A549 (cell line): ENCODE measurements around the gene UST. TPM values are rescaled to one million over a fixed set of nuclear protein-coding genes. Genes with fewer than 3 reads are reported as not detected.

Source experiments
- ATAC-seq, 2 experiments: fragments of 200-7000 bp in 1 of 2; fragments of >200 bp in 1 of 2; cut with Nextera tagmentation in 1 of 2; cut with Tn5 transposase in 1 of 2; 3 replicates each; pipeline versions ENCODE4 v1.8.0 to v1.9.1; 2018 to 2020; ENCODE audit warnings: mild to moderate bottlenecking in 1 of 2, moderate library complexity in 1 of 2
- CTCF ChIA-PET: fragments of 300-600 bp; sonication (Branson Sonifier 250); formaldehyde crosslinking; extraction: SDS; loops from one replicate; lab custom pipeline; 2021; ENCODE audit warnings: antibody characterized with exemption, inconsistent platforms; lab: Yijun Ruan, JAX
- POLR2A ChIA-PET: fragments of 350-600 bp; formaldehyde crosslinking; extraction: SDS; loops from one replicate; lab custom pipeline; 2021; ENCODE audit warnings: antibody characterized with exemption, inconsistent platforms; lab: Yijun Ruan, JAX
- DNase-seq, 2 experiments: peaks; one replicate each; pipeline versions ENCODE4 v3.0.0 to v3.0.0-alpha.2; 2011 to 2016; ENCODE audit warnings: low read depth in 1 of 2, low spot score in 1 of 2
- FAIRE-seq: peaks from 2 replicates; lab custom pipeline; 2011; peaks lifted over from hg19 to GRCh38; lab: Jason Lieb, UNC
- H3K27ac ChIP-seq, 2 experiments: fragments of >200 bp; sonication (Bioruptor Twin); formaldehyde crosslinking; 3 replicates each; pipeline ENCODE4 v1.5.1; 2016 to 2017
- H3K4me1 ChIP-seq: fragments of >200 bp; sonication (Bioruptor Twin); formaldehyde crosslinking; 3 replicates; pipeline ENCODE4 v1.6.1; 2016
- H3K4me2 ChIP-seq: fragments of >200 bp; sonication (Bioruptor Twin); formaldehyde crosslinking; 3 replicates; pipeline ENCODE4 v1.6.1; 2016
- H3K4me3 ChIP-seq: fragments of >200 bp; sonication (Bioruptor Twin); formaldehyde crosslinking; 3 replicates; pipeline ENCODE4 v1.5.1; 2016
- H3K9me3 ChIP-seq: fragments of >200 bp; sonication (Bioruptor Twin); formaldehyde crosslinking; 3 replicates; pipeline ENCODE4 v1.6.1; 2016
- ATOH8 ChIP-seq: fragments of 250-450 bp; sonication (Bioruptor Pico); IDR thresholded peaks from 2 replicates; pipeline ENCODE4 v1.5.0; 2020; ENCODE audit warnings: low read depth, mild to moderate bottlenecking, moderate library complexity
- BHLHE40 ChIP-seq: IDR thresholded peaks from 2 replicates; pipeline ENCODE4 v1.6.1; 2012; ENCODE audit warnings: low read depth, low read length, inconsistent platforms
- CBX2 ChIP-seq: fragments of 200-600 bp; sonication (generic); IDR thresholded peaks from 2 replicates; pipeline ENCODE4 v1.6.1; 2016; ENCODE audit warnings: low read depth, mild to moderate bottlenecking, borderline replicate concordance
- E2F6 ChIP-seq: IDR thresholded peaks from 2 replicates; pipeline ENCODE4 v1.6.1; 2012; ENCODE audit warnings: low read depth, borderline replicate concordance
- GATA3 ChIP-seq: IDR thresholded peaks from 2 replicates; pipeline ENCODE4 v1.6.1; 2012; ENCODE audit warnings: borderline replicate concordance
- HEYL ChIP-seq: fragments of 250-450 bp; sonication (Bioruptor Pico); IDR thresholded peaks from 2 replicates; pipeline ENCODE4 v1.8.0; 2021; ENCODE audit warnings: mild to moderate bottlenecking, moderate library complexity
- HOXB13 ChIP-seq: fragments of 250-450 bp; sonication (Bioruptor Pico); IDR thresholded peaks from 2 replicates; pipeline ENCODE4 v1.5.0; 2020; ENCODE audit warnings: low read depth, mild to moderate bottlenecking, moderate library complexity
- KDM1A ChIP-seq: fragments of 200-600 bp; sonication (generic); IDR thresholded peaks from 2 replicates; pipeline ENCODE4 v1.6.1; 2016; ENCODE audit warnings: low read depth, mild to moderate bottlenecking
- MAX ChIP-seq: IDR thresholded peaks from 2 replicates; pipeline ENCODE4 v1.6.1; 2012
- MAZ ChIP-seq: fragments of 150-350 bp; IDR thresholded peaks from 2 replicates; pipeline ENCODE4 v1.6.1; 2014; ENCODE audit warnings: antibody characterized with exemption, low read depth, low read length, borderline replicate concordance
- MYC ChIP-seq: IDR thresholded peaks from 2 replicates; pipeline ENCODE4 v1.6.1; 2012; ENCODE audit warnings: mild to moderate bottlenecking, inconsistent platforms, low read length, improper control_type of control experiment, borderline replicate concordance
- NFE2L2 ChIP-seq: fragments of 150-350 bp; conservative IDR thresholded peaks from 2 replicates; pipeline ENCODE4 v1.6.1; 2014; ENCODE audit warnings: low read length
- POLR2AphosphoS2 ChIP-seq: conservative IDR thresholded peaks from 2 replicates; pipeline ENCODE4 v1.6.1; 2012; ENCODE audit warnings: low read length, improper control_type of control experiment, inconsistent platforms
- RCOR1 ChIP-seq: fragments of 150-350 bp; IDR thresholded peaks from 2 replicates; pipeline ENCODE4 v1.6.1; 2014; ENCODE audit warnings: antibody characterized with exemption, low read length, low read depth
- REST ChIP-seq: fragments of 200-600 bp; sonication (generic); IDR thresholded peaks from 2 replicates; pipeline ENCODE4 v1.6.1; 2016; ENCODE audit warnings: antibody characterized with exemption, mild to moderate bottlenecking, moderate library complexity
- RNF2 ChIP-seq: fragments of 200-600 bp; sonication (generic); IDR thresholded peaks from 2 replicates; pipeline ENCODE4 v1.6.1; 2016; ENCODE audit warnings: low read depth, mild to moderate bottlenecking, antibody characterized with exemption, moderate library complexity, borderline replicate concordance
- SMC3 ChIP-seq: fragments of >200 bp; sonication (Bioruptor Twin); formaldehyde crosslinking; IDR thresholded peaks from 3 replicates; pipeline ENCODE4 v1.6.1; 2018; ENCODE audit warnings: inconsistent platforms
- USF2 ChIP-seq: fragments of 450-650 bp; IDR thresholded peaks from 2 replicates; pipeline ENCODE4 v1.6.1; 2014; ENCODE audit warnings: antibody characterized with exemption
- WGBS: methylation state at CpG from one replicate; pipeline ENCODE4 v1.1.6; 2017; ENCODE audit errors: missing lambda C conversion rate; 5-methylcytosine and 5-hydroxymethylcytosine counted together
- polyA plus RNA-seq, 4 experiments: library from polyadenylated mRNA; depleted of rRNA in 3 of 4; stranded (reverse); fragments of >200 nt; fragmentation: RNase III in 1 of 4; extraction: RNeasy Plus Mini Kit Qiagen cat#74134 plus additional on column Dnase treatment in 1 of 4; gene quantifications; 2 replicates in 3 of 4; 3 replicates in 1 of 4; pipeline ENCODE4 v1.2.3, GENCODE V29; 2011 to 2017

The UST gene
- polyA plus RNA-seq, 2 of the 4 experiments (the other 2 are of a cell fraction) = 0.54 to 1.7 TPM

- DNase-seq = no peak
- ChIA-PET POLR2A (no interaction called here), CTCF (no interaction called here)
- H3K27ac ChIP-seq = no peak overlapping the region
- peaks cover 7% of the 10 kb centered on the region; the same call in 1 of the 3 replicates for H3K9me3 ChIP-seq
- WGBS = 31% methylated on average over 1 of the region's 1 CpG
- no peak for FAIRE-seq
- ATAC-seq = no peak
- no peak overlapping the region for H3K4me3 ChIP-seq
- no peaks in the 10 kb centered on the region for H3K4me1 ChIP-seq
- no peak for TF ChIP-seq CBX2
- no peak for TF ChIP-seq SMC3
- no peak for TF ChIP-seq RCOR1
- no peak for TF ChIP-seq POLR2AphosphoS2
- TF ChIP-seq MAZ = no peak
- TF ChIP-seq BHLHE40 = no peak
- no peak for TF ChIP-seq GATA3
- no peak for TF ChIP-seq MYC
- no peak for TF ChIP-seq REST
- no peak for TF ChIP-seq NFE2L2
- TF ChIP-seq USF2 = no peak
- no peak for TF ChIP-seq E2F6
- no peak overlapping the region for H3K4me2 ChIP-seq
Measured at GRCh38 chr6:148713033-148713738, 33.6 kb upstream of the UST start.

- Histone ChIP-seq H3K4me3 (no peak overlapping the region), H3K4me1 (no peaks in the 10 kb centered on the region), H3K9me3 (peaks cover 7% of the 10 kb centered on the region; the same call in 1 of the 3 replicates), H3K4me2 (no peak overlapping the region), H3K27ac (no peak overlapping the region)
- DNase-seq (no peak), FAIRE-seq (no peak), ATAC-seq (no peak)
- 0% methylated on average over 1 of the region's 1 CpG for WGBS
- ChIA-PET POLR2A (no interaction called here), CTCF (interaction anchor here (0.6 kb wide), 1 partner anchor 80 kb away, joined by 5 read pairs; no protein-coding TSS in a partner anchor)
- TF ChIP-seq MAX (no peak), KDM1A (no peak), HOXB13 (CRISPR knock-in tag) (no peak), ATOH8 (CRISPR knock-in tag) (no peak), RNF2 (no peak), HEYL (CRISPR knock-in tag) (no peak)
Measured at GRCh38 chr6:148713921-148714320, 32.9 kb upstream of the UST start.
